Right forelimb (tissue), 1 donor: Measurements from ENCODE around the gene NUP188.
"Not testable (repeated sequence)": the region's sequence is repeated elsewhere in the genome, so short reads cannot be mapped to it uniquely, and the experiment has no call there.

Experiments used
- DNase-seq: peaks from one replicate; pipeline ENCODE4 v3.0.0-alpha.2; 2018

The NUP188 gene

DNA sequence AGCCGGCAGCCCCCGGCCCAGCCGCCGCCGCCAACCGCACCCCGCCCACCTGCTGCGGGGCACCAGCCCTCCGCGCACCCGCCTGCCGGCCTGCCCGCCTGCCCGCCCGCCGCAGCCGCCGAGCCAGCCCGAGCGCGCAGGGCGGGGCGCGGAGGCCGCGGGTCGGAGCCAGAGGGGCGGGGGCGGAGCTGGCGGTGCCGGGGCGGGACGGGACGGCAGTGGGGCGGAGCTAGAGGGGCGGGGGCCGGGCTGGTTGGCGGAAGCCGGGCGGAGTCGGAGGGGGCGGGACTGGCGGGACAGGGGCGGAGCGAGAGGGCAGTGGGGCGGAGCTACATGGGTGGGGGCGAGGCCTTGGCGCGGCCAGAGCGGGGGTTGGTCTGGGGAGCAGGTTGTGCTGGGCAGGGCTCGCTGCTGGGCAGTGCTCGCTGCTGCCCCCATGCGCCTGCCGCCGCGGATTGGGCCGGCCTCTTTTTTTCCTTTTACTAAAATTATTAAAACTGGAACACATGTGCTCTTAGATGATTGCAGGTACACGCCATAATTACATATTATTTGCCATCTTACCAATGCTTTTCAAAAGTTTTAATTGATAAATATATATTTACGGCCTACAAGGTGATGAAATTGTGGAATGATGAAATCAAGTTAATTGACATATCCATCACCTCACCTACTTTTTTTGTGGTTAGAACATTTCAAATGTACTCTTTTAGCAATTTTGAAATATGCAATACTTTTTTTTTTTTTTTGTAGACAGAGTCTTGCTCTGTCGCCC lies 80.9 kb downstream of the NUP188 start, which contains the start of gene SH3GLB2:
Gene SH3GLB2, minus strand, starts transcription at position 140 of the 775 bp plus-strand sequence. CDS start 177 bp downstream, outside the sequence.
- DNase-seq = peak; percentile 100

DNA sequence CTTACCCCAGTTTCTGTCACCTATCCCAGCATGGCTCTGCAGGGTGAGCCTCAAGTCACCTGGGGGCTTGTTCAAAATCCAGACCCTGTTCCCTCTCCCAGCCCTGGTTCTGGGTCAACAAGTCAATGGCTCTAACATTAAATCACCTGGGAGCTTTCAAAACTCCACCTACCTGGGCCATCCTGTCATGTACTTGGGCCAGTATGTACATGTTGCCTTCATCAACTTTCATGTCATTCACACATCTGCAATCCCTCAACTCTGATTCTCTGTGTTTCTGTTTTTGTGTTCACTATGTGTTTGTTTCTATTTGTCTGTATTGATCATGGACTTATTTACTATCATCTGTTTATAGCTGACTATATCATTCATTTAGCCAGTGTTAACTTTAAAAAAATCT lies 82.7 kb downstream of the NUP188 start:
- no peak for DNase-seq

DNA sequence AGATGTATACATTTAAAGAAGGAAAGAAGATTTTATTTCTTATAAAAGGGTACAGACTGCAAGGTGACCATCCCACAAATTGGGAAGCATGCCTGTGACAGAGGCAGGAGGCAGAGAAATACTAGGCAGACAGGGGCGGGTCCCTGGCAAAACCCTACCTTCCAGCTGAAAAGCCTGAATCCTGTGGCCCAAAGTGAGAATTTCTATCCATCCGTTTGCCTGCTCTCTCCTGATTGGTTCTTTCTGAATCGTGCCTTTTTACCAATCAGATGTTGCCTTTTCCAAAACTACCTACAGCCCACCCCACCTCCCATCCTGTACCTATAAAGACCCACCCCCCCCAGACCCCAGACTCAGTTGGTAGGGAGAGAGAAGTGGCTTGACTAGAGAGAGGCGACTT lies 84.0 kb downstream of the NUP188 start:
- no peak for DNase-seq

DNA sequence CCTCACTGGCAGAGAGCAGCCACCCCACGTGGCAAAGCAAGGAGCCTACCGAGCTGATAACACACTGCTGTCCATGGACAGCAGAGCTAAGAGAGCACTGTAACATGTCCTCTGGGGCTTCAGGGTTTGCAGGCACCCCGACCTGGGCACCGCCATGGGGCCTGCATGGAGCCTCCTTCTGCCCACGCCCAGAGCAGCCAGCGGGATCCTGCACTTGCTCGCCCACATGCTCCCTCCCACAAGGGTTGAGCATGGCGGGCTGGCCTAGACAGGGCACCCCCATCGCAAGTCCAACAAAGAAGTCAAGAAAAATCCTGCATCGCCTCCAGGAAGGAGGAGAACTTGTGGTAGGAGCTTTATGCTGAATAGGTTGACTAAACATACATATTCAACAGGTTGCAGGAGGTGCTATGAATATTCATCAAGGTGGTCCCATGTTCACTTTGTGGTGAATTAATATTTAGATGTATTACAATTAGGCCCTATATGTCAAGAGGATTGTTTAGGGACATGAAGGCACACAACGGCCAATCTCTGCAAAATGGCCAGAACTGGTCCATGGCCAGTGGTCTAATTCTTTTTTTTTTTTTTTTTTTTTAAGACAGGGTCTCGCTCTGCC lies 85.2 kb downstream of the NUP188 start:
- no peak for DNase-seq

DNA sequence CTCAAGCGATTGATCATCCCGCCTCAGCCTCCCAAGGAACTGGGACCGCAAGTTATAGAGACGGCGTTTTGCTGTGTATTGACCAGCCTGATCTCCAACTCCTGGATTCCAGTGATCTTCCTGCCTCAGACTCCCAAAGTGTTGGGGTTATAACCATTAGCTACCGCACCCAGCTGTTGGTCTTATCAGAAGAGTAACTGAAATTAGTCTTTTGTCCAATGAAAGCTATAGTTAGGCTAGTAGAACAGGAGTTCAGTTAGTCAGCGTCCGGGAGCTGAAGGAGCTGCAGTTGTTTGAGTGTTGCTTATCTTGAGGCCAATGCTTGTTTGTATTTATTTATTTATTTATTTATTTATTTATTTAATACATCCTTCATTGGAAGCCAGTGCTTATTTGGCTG lies 85.7 kb downstream of the NUP188 start:
- DNase-seq = no peak

DNA sequence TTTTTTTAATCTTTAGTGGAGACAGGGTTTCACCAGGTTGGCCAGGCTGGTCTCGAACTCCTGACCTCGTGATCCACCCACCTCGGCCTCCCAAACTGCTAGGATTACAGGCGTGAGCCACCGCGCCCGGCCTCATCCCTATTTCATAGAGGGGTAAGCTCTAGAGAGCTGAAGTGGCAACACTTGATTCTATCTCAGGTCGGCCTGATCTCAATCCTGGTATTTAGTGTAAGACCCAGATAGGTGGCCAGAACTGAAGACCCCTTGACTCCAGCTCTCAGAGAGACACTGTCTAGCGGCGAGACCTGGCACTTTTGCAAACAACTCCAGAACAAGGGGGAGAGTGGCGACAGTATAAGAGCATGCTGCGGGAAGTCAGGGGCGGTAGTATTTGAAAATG lies 88.3 kb downstream of the NUP188 start:
- not testable (repeated sequence) for DNase-seq

DNA sequence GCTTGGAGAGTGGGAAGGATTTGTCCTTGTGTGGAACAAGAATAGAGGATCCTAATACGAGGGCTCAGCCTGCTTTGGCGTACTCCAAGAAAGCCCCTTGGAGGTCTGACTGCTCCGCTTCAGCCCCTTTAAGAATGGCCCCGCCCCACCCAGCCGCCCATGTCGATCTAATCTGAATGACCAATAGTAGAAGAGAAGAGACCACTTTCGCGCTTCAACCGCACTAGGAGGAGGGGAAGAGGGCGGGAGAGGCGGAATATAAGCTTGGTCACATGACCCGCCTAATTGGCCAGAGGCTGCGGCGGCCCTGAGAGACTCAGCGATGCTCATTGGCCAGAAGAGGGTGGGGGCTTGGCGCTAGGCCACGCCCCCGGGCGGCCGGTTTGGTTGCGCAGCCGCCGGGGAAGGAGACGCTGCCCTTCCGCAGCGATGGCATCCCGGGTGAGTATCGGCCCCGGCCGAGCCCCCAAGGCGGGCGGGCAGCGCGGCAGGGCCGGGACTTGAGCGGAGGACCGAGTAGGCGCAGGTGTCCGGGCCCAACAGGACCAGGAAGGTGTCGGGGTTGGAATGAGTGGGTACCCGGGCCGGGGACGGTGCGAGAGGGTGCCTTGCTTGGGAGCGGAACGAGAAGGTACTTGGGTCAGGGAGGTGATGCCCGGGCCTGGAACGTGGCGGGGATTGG lies 88.9 kb downstream of the NUP188 start, which contains the start of gene MIGA2:
Gene MIGA2, plus strand, starts transcription at position 386 of the 682 bp plus-strand sequence. CDS start 3,969 bp downstream, outside the sequence.
- peak; percentile 95 for DNase-seq

DNA sequence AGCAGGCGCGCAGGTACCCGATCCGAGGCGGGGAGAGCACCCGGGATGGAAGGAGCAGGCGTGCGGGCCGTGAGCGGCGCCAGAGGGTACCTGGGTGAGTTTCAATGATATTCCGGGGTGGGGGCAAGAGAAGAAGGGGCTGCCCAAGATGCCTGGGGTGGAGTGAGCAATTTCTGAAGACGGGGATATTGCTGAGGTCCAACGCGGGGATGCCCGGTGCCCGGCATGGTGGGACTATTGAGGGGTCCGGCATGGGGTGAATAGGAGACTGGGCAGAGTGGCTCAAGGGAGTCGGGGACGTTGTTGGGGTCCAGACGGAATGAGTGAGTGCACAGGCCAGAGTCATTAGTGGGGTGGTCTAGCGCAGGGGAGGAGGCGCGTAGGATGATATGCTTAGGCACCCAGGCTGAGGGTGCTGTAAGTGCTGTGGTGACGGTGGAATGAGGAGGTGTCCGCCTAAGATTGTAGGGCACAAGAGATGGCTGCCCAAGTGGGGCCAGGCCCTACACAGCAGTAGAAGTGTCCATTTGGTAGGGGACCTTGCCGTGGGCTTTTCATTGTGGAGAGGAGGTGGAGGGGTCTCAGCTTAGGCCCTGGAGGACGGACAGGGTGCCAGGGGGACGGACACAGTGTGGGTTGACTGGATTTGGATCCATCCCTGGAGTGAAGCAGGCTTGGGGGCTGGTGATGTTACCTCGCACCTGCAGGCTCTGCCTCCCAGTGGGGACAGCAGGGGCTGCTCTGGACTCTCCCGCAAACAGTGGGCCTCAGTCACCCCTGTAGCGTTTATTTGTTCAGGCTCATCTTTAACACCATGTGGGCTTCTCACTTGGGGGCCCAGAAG lies 89.6 kb downstream of the NUP188 start:
- no peak for DNase-seq

DNA sequence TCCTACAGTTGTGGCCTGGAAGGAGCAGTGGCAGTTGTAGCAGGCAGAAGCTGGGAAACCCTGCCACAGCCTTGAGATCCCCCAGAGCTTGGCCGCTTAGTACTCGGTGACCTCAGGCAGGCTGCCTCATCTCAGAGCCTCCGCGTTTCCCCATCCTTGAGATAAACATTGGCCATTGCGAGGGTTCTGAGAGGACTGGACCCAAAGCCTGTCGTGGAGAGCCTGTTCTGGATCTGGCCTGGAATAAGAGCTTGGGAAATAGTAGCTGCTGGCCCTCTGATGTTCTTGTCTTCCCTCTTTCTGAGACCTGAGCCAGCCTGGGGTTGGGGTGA lies 90.2 kb downstream of the NUP188 start:
- no peak for DNase-seq

DNA sequence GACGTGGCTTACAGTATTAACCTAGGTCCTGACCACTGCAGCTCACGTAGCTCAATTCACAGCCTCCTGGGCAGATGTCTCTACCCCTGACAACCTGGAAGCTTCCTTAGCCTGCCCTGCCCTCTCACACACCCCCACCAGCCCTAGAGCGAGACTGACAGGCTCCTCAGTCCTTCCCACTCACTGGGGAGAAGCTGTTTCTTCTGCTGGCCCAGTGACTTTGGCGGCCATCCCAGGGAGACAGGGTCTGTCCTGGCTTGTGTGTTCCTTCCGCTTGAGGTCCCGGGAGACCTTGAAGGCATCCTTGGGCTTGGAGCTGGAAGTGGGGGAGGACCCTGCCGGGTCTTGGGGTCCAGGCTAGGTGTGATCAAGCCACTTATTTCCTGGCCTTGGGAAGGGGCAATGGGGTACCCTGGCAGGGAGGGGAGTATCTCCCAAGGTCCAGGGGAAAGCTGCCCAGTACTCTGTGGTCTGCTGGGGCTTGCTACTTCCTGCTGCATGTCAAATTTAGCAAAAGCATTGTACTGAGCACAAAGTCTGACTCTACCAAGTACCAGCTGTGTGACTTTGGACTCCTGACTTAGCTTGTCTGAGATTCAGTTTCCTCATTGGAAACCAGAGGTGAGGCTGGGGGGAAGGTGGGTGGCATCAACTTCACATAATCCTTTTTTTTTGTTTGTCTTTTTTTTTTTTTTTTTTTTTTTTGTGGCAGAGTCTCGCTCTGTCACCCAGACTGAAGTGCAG lies 90.8 kb downstream of the NUP188 start:
- DNase-seq = no peak

DNA sequence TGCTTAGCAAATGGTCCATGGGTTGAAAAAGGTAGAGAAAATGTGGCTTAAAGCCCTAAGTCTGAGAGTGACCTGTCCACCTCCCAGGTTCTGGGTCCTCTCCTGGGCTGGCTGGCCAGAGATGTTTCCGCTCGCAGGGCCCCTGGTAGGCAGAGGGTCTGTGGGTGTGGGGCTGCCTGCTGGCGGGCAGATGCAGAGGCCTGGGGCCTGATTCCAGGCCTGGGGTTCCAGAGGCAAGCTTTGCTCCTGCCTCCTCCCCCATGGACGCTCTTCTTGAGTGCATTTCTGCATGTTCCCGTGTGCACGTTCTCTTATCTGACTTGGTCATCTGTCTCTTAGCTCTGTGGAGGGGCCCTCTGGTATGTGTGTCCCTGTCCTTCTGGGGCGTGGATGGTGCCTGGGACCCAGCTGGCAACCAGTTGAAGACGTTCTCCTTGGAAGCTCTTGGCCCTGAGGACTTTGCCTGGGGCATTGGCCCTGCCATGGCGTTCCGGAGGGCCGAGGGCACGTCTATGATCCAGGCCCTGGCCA lies 92.7 kb downstream of the NUP188 start:
- DNase-seq = no peak

DNA sequence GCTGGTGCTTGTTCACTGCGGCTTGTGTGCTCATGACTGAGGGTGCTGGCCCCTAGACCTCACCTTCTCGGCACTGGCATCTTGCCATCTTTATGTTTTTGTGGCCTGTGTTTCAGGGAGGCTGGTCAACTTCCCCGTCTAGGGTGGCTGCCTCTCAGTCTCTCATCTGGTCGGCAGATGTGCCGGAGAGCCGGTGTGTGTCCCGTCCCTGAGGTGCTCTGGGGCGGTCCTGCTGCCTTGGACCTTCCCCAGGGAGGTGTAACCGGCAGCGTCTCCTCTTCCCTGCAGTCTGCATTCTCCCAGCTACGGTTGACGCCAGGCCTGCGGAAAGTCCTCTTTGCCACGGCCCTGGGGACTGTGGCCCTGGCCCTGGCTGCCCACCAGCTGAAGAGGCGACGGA lies 94.5 kb downstream of the NUP188 start:
- no peak for DNase-seq

DNA sequence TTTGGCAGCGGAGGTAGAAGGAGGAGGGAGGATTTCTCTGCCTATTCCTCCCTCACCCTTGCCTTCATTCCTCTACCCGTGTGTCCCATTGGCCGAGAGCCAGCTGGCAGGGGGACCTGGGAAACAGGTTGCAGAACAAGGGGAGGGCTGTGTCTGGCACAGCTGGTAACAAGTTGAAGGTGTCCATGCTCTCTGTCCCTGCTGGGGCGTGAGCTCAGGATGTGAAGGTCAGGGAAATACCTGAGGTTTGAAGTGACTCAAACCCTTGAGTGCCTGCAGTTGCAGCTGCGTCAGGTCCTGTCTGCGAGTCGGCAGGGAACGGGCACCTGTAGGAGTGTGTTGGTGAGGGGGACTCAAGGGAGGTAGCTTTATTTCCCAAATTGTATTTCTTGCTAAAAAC lies 105.1 kb downstream of the NUP188 start:
- DNase-seq = no peak

DNA sequence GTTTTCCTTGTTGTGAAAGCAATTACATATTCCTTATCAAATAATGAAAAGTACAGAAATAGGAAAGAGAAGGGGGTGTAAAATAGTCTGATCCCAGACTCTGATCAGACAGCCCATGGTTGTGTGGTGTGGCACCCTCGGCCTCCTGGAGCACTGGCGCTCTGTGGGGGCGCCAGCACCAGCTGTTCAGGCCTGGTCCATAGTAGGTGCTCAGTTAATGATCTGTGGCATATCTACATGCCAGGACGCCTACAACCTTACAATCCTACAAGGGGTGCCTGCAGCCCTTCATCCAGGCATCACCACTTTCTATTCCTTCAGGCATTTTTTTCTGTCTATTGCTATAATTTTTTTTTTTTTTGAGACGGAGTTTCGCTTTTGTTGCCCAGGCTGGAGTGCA lies 105.5 kb downstream of the NUP188 start:
- no peak for DNase-seq

DNA sequence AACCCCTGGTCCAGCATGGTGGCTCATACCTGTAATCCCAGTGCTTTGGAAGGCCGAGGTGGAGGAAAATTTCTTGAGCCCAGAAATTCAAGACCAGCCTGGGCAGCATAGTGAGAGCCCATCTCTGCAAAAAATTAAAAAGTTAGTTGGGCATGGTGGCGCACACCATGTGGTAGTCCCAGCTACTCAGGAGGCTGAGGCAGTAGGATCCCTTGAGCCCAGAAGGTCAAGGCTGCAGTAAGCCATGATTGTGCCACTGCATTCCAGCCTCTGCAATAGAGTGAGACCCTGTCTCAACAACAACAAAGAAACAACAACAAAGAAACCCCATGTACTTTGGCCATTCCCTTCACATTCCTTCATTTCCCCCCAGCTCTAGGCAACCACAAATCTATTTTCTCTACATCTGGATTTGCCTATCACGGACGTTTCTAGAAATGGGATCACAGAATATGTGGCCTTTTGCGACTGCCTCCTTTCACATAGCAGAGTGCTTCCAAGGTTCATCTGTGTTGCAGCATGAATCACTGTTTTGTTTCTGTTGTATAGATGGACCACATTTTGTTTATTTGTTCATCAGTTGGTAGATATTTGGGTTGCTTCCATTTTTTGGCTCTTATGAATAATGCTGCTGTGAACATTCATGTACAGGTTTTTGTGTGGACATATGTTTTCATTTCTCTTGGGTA lies 106.8 kb downstream of the NUP188 start:
- DNase-seq = no peak
